ENCODE results near the gene ZNF148.

GRCh38 chr3:125261031-125261430, 114.1 kb downstream of the ZNF148 start:
- TF ChIP-seq CTCF (IDR thresholded peaks at IDR 0.05; ENCODE audit: low read length) (no peak), EZH2 (optimal IDR thresholded peaks at IDR 0.05; ENCODE audit: low read depth, low read length) (no peak), EZH2phosphoT487 (IDR thresholded peaks at IDR 0.05; ENCODE audit: low read length) (no peak)
